ENCODE results near the gene LAMC3.
"Not testable (repeated sequence)": the region's sequence is repeated elsewhere in the genome, so short reads cannot be mapped to it uniquely, and the experiment has no call there.

The LAMC3 gene

DNA sequence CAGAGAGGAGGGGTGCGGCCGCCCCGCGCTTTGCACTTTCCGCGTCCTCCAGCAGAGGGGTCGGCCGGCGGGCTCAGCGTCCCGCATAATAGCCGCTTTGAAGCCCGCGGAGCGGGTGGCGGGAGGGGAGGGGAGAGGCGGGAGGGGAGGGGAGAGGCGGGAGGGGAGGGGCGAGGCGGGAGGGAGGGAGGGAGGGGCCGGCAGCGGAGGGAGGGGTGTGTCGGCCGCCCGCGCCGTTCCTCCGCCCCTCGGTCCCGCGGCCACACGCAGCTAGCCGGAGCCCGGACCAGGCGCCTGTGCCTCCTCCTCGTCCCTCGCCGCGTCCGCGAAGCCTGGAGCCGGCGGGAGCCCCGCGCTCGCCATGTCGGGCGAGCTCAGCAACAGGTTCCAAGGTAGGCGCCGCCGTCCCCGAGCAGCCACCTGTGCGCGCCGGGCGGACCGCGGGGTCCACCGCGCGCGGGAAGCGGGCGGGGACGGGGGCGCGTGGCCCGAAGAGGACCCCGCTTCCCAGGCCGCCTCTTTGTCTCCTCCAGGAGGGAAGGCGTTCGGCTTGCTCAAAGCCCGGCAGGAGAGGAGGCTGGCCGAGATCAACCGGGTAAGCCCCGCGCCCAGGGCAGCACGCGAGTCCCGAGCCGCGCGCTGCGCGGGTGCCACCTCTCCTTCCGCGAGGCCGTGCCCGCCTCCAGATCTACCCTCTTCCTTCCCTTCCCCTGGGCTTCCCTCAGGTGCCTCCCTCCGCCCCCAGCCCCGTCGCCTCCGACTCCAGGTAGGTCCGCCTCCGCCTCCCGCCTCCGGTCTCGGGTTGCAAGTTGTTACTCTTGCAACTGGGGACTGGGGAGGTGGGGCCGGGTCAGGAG, 87.5 kb downstream of the LAMC3 start, which contains the start of gene AIF1L:
Gene AIF1L (plus strand): TSS at position 263 of the 857 bp plus-strand sequence. CDS start 99 bp downstream, at position 362.
- H3K4me3 ChIP-seq (ENCODE audit: low read length): no peak within 1 kb of the TSS; the same call in 1 of the 2 replicates
- no peak for TF ChIP-seq ZNF274 (IDR thresholded peaks at IDR 0.05; ENCODE audit: low read depth, low read length)

DNA sequence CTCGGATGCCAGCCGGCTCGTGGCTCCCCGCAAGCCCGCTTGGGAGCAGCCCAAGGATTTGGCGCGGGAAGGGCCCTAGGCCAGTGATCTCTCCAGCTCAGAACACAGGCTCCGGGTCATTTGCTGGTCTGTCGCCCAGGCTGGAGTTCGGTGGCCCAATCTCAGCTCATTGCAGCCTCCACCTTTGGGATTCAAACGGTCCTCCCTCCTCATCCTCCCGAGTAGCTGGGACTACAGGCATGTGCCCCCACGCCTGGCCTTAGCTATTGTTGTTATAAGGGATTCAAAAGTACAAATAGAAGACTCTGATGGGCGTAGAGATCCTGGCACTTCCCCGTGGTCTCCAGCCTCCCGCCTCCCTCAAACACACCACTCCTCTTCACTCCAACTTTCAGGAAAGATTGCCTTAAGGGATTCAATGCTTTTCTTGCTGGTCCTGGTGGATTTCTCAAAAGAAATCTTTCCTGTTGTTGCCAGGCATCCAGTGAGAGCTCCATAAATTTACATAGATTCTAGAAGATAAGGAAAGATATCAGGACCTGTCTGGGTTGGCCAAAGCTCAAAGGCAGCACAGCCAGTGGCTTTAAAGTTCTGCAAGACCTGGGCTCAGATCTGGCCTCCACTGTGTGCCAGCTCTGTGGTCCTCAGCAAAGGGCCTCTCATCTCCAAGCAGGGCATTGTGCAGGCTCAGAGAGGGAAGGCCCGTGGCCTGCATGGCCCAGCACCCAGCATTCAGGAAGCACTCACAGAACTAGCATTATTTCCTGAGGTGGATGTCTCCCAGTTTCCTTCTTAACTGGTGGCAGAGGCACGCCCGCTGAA, 88.4 kb downstream of the LAMC3 start:
- H3K4me3 ChIP-seq (ENCODE audit: low read length): no peak overlapping the region
- no peak for TF ChIP-seq ZNF274 (IDR thresholded peaks at IDR 0.05; ENCODE audit: low read depth, low read length)

DNA sequence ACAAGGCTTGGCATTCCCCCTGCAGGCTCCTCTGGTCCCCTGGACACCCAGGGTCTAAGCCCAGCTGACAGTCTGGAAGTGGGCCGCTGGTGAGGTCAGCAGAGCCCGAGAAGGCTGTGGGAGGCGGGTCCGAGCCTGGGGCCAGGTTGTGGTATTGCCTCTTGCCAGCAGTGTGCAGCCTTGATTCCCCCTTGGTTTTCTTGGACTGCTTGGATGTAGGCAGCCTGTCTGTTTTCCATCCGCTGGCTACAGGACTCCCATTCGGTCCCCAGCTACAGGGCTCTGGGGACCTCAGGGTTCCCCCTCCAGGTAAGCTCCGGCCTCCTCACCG, 88.9 kb downstream of the LAMC3 start:
- no peak for TF ChIP-seq ZNF274 (IDR thresholded peaks at IDR 0.05; ENCODE audit: low read depth, low read length)
- H3K4me3 ChIP-seq (ENCODE audit: low read length): no peak overlapping the region

DNA sequence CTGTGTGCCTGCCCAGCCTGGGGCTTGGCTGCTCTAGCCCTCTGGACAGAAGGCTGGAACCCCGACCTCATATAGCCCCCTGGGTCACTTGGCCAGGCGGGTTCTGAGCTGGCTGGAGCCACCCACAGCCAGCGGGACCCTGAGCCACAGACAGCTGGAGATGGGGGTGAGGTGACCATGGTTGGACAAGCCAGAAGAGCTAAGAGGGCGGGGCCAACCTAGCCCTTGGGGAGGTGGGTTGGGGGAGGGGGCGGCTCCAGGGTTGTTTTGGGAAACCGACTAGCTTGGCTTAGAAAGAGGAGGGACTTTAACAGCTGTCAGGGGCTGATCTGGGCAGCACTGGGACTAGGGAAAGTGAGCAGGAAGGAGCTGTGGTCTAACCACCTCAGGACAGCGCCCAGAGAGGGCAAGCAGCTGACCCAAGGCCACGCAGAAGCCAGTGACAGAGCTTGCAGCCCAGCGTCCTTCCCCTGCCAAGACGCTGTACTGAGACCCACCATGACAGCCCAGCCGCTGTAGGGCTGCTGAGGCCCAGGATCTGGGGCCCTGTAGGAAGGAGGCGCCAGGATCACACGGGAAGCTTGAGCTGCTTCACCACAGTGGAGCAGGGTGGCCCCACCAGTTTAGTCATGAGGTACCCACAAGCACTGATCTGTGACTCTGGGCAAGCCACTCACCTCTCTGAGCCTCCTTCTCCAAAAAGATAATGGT, 89.6 kb downstream of the LAMC3 start:
- TF ChIP-seq ZNF274 (IDR thresholded peaks at IDR 0.05; ENCODE audit: low read depth, low read length): no peak
- no peak overlapping the region for H3K4me3 ChIP-seq (ENCODE audit: low read length)

DNA sequence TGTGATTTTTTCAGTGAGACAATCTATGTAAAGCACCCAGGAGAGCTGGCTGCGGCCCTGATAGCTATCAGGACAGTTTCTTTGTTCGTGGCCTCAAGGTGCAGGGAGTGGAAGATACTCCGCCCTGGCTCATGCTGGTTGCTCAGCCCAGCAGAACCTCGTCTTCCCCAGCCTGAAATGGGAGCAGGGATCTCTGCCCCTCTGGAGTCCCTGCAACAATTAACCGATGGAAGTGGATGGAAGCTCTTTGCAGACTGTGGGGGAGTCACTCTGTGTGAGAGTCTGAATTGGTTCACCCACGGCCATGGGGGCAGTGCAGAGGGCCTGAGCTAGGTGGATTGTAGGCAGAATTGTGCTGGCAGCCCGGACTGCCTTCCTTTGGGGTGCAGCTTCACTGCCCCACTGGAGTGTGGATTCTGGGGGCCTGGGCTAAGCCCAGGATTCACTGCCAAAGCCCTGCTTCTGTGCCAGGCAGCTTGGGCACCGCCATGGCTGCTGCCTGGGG, 90.2 kb downstream of the LAMC3 start:
- no peak overlapping the region for H3K4me3 ChIP-seq (ENCODE audit: low read length)
- no peak for TF ChIP-seq ZNF274 (IDR thresholded peaks at IDR 0.05; ENCODE audit: low read depth, low read length)

DNA sequence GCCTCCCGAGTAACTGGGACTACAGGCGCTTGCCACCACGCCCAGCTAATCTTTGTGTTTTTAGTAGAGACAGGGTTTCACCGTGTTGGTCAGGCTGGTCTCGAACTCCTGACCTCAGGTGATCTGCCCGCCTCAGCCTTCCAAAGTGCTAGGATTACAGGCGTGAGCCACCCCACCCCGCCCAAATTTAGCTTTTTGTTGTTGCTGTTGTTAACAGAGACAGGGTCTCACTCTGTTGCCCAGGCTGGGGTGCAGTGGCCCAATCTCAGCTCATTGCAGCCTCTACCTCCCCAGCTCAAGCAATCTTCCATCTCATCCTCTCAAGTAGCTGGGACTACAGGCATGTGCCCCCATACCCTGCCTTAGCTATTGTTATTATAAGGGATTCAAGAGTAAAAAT, 90.9 kb downstream of the LAMC3 start:
- H3K4me3 ChIP-seq (ENCODE audit: low read length): not testable (repeated sequence)

DNA sequence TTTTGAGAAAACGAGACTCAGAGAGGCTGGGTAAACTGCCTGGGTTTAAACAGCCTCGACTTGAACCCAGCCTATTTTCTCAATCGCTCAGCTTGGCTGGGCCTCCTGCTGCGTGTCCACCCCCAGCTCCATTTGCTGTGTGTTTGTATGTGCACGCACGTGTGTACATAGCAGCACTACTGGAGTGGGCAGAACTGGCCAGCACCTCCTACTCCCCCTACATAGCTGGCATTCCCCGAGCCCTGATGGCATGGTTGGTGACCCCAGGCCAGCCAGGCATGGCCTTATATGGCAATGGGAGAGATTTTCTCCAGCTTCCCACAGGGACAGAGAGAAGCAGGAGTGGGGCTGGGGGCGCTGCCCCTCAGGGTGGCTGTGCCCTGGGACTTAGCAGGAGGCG, 91.5 kb downstream of the LAMC3 start:
- H3K4me3 ChIP-seq (ENCODE audit: low read length): no peak overlapping the region
- no peak for TF ChIP-seq ZNF274 (IDR thresholded peaks at IDR 0.05; ENCODE audit: low read depth, low read length)

DNA sequence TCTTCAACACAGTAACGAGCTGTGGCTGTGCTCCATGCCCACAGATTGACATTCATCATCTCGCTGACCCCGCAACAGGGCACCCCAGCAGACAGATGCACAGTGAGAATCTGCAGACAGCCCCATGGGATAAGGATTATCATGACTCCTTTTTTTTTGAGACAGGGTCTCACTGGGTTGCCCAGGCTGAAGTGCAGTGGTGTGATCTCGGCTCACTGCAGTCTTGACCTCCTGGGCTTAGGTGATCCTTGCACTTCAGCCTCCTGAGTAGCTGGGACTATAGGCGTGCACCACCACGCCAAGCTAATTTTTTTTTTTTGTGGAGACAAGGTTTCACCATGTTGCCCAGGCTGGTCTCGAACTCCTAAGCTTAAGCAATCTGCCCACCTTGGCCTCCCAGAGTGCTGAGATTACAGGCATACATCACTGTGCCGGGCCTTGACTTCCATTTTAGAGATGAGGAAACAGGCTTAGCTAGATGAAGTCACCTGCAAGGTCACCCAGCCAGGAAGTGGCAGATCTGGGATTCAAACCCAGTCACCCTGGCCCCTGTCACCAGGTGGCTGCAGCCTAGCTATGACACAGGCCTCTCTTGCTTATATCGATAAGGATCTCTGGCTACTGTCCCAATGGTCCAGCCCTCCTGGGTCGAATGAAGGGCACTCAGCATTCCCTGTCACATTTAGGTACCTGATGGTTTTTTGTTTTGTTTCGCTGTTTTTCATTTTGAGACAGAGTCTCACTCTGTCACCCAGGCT, 92.4 kb downstream of the LAMC3 start:
- TF ChIP-seq ZNF274 (IDR thresholded peaks at IDR 0.05; ENCODE audit: low read depth, low read length): no peak
- no peak overlapping the region for H3K4me3 ChIP-seq (ENCODE audit: low read length)

DNA sequence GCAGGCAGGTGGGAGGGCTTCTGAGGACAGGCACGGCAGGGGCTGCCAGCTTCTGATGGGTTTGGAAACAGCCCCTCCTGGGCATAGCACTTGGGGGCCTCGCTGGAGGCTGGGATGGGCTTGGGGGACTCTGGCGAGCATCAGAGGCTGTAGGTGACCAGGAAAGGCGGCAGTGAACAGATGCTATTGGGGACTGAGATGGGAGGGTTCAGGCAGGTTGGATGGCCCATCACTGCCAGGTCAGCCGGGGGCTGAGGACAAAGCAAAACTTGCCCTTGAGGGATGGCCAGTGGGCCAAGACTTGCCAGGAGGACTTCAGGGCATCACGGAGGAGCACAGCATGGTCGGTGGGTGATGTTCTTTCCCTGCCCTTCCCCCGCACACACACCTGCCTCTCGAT, 94.0 kb downstream of the LAMC3 start:
- no peak for TF ChIP-seq ZNF274 (IDR thresholded peaks at IDR 0.05; ENCODE audit: low read depth, low read length)
- H3K4me3 ChIP-seq (ENCODE audit: low read length): no peak overlapping the region

DNA sequence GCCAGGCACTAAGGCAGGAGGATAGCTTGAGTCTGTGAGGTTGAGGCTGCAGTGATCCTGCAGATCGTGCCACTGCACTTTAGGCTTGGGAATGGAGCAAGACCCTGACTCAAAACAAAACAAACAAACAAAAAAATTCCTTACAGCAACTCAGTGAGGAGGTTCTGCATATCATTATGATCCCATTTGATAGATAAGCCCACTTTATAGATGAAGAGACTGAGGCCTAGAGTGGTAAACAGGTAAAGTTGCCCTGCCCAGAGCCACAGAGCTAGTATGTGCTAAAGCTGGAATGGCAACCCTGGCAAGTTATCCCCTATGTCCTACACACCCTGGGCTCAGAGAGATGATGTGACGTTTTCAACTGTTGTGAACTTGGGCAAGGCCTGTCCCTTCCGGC, 94.6 kb downstream of the LAMC3 start:
- H3K4me3 ChIP-seq (ENCODE audit: low read length): no peak overlapping the region

DNA sequence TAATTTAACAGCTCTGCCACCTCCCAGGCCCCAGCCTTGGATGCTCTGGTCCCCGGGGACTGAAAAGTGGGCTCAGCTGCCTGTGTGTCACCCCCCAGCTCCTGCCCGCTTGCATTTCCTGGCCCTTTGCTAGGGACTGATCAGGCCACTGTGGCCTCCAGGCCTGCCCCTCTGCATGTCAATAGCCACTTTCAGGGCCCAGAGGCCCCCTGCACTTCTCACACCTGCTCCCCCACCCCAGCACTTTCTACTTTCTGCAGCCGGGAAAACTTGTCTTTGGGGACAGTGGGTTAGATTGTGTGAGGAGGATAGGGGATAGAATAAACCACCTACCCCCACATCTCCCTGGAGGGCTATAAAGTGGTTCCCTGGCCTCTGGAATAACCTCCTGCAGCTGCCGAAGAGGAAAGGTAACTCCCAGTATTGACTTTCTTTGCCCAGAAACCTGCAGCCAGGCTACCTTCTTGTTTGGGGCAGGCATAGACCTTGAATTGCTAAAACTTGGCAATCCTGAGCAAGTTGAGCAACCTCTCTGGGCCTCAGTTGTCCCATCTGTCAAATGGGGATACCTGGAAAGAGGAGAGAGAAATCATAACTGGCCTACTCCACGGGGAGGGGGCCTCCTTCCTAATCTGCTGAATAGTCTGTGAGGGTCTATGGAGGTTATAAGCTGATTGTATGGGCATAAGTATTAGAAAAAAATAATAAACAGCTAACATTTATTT, 95.2 kb downstream of the LAMC3 start:
- TF ChIP-seq ZNF274 (IDR thresholded peaks at IDR 0.05; ENCODE audit: low read depth, low read length): no peak
- H3K4me3 ChIP-seq (ENCODE audit: low read length): no peak overlapping the region

More for the DNA sequence above, 94.6 kb downstream of the LAMC3 start:
- TF ChIP-seq ZNF274 (IDR thresholded peaks at IDR 0.05; ENCODE audit: low read depth, low read length): no peak

DNA sequence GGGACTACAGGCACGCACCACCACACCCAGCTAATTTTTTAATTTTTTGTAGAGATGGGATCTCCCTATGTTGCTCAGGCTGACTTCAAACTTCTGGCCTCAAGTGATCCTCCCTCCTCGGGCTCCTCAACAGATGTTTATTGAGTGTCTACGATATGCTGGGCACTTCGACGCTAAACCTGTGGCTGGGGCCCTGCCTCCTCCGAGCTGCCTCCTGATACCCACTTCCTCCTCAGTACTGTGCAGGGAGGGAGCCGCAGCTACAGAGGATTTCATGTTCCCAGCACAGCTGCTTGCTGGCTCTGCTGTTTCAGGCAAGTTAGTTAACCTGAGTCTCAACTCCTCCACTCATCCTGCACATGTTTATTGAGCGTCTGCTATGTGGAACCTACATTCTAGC, 97.0 kb downstream of the LAMC3 start:
- TF ChIP-seq ZNF274 (IDR thresholded peaks at IDR 0.05; ENCODE audit: low read depth, low read length): no peak
- H3K4me3 ChIP-seq (ENCODE audit: low read length): no peak overlapping the region

DNA sequence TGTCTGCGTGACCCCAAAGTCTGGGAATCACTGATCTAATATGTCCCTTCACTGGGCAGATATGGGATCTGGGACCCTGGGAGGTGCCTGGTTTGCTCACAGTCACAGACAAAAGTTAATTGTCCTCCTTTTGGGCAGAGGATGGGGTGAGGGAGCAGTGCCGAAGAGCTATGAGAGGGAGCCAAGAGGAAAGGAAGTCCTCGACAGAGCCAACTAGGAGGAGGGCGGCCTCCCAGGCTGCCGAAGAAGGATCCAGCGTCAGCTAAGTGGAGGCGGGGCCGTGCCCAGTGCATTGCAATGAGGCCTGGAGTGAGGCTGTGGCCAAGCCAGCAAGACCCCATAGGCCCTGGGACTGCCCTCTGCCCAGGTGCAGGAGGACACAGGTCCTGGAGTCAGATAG, 98.8 kb downstream of the LAMC3 start:
- no peak overlapping the region for H3K4me3 ChIP-seq (ENCODE audit: low read length)
- TF ChIP-seq ZNF274 (IDR thresholded peaks at IDR 0.05; ENCODE audit: low read depth, low read length): no peak
